LNCaP clone FGC (cell line): ENCODE measurements around the gene ATXN7L2.

Experiments used
- DNase-seq: peaks from one replicate; pipeline ENCODE4 v3.0.0-alpha.2; 2011; ENCODE audit warnings: low read depth
- H3K4me3 ChIP-seq: 2 replicates; pipeline ENCODE4 v1.5.1; 2011; ENCODE audit warnings: mild to moderate bottlenecking, low read depth, low read length, control low read depth
- CTCF ChIP-seq: IDR thresholded peaks from 2 replicates; pipeline ENCODE4 v1.5.1; 2012; ENCODE audit warnings: mild to moderate bottlenecking; ENCODE audit not compliant: control insufficient read depth, insufficient read depth; ENCODE audit errors: extremely low read depth

ATXN7L2 gene

GRCh38 chr1:109490029-109490933 lies 6.6 kb downstream of the ATXN7L2 start:
- TF ChIP-seq CTCF, result peak; percentile 93
- DNase-seq, result no peak
- H3K4me3 ChIP-seq, result no peak overlapping the region

- H3K4me3 ChIP-seq, result no peak overlapping the region
- TF ChIP-seq CTCF, result no peak
- no peak for DNase-seq
Measured at GRCh38 chr1:109490934-109491302, 7.2 kb downstream of the ATXN7L2 start.

GRCh38 chr1:109491372-109491771 lies 7.7 kb downstream of the ATXN7L2 start:
- TF ChIP-seq CTCF, result no peak
- H3K4me3 ChIP-seq, result no peak overlapping the region
- DNase-seq, result no peak

GRCh38 chr1:109492779-109493178 lies 9.1 kb downstream of the ATXN7L2 start:
- no peak overlapping the region for H3K4me3 ChIP-seq
- no peak for TF ChIP-seq CTCF
- DNase-seq, result no peak

GRCh38 chr1:109493227-109493626 lies 9.5 kb downstream of the ATXN7L2 start:
- no peak for DNase-seq
- TF ChIP-seq CTCF, result no peak
- no peak overlapping the region for H3K4me3 ChIP-seq

- peak; percentile 27 for DNase-seq
- H3K4me3 ChIP-seq, result peak within 1 kb of the TSS; percentile 94
- TF ChIP-seq CTCF, result peak; percentile 91
Measured at GRCh38 chr1:109493805-109494539, 10.3 kb downstream of the ATXN7L2 start, which contains the start of gene CYB561D1. TSS of gene CYB561D1 (plus strand) at chr1:109494094. CDS start at chr1:109494140, 46 bp downstream.
